GM12878 (cell line): ENCODE data around the gene GNAZ. TPM values are rescaled to one million over a fixed set of nuclear protein-coding genes. Genes with fewer than 3 reads are reported as not detected.

Source experiments
- ATAC-seq: fragments of 200-7000 bp; cut with Tn5 transposase; 3 replicates; pipeline ENCODE4 v1.9.1; 2020; ENCODE audit warnings: mild to moderate bottlenecking, moderate library complexity
- BruUV-seq: library from RNA; stranded (reverse); fragments of 400-500 nt; replicated peaks from 2 replicates; lab custom pipeline; 2021; lab: Mats Ljungman, UMichigan
- CTCF ChIA-PET: fragments of 300-600 bp; sonication (Branson Sonifier 250); formaldehyde crosslinking; extraction: SDS; loops from one replicate; lab custom pipeline; 2021; ENCODE audit warnings: inconsistent platforms; lab: Yijun Ruan, JAX
- POLR2A ChIA-PET: fragments of 350-600 bp; formaldehyde crosslinking; extraction: SDS; loops from one replicate; lab custom pipeline; 2021; ENCODE audit warnings: inconsistent platforms; lab: Charles Lee
- RAD21 ChIA-PET: fragments of 300-600 bp; sonication (Branson Sonifier 250); formaldehyde crosslinking; loops from one replicate; lab custom pipeline; 2023; ENCODE audit warnings: antibody characterized with exemption; ENCODE audit not compliant: unreplicated experiment; lab: Charles Lee
- SMC1A ChIA-PET: fragments of 300-600 bp; sonication (Branson Sonifier 250); formaldehyde crosslinking; loops from one replicate; lab custom pipeline; 2023; ENCODE audit not compliant: unreplicated experiment, uncharacterized antibody; lab: Charles Lee
- DNase-seq: peaks from one replicate; pipeline ENCODE4 v3.0.0-alpha.2; 2011; ENCODE audit warnings: low read depth, low spot score
- FAIRE-seq: peaks from 3 replicates; lab custom pipeline; 2011; peaks lifted over from hg19 to GRCh38; lab: Jason Lieb, UNC
- H2AFZ ChIP-seq: 2 replicates; pipeline ENCODE4 v1.6.0; 2011; ENCODE audit warnings: low read depth, low read length, control low read depth; ENCODE audit not compliant: control insufficient read depth
- H3K27ac ChIP-seq: 2 replicates; pipeline ENCODE4 v1.5.1; 2011; ENCODE audit warnings: control low read depth; ENCODE audit not compliant: control insufficient read depth, insufficient read depth
- H3K27me3 ChIP-seq, 2 experiments: replicated peaks in 1 of 2; 2 replicates each; pipeline versions ENCODE4 v1.6.0 to v1.6.1; 2011; ENCODE audit warnings: low read length in 1 of 2; ENCODE audit not compliant: control insufficient read depth in 2 of 2, insufficient read depth in 2 of 2
- H3K36me3 ChIP-seq, 2 experiments: 2 replicates each; pipeline ENCODE4 v1.5.1; 2011; ENCODE audit warnings: low read length in 1 of 2; ENCODE audit not compliant: control insufficient read depth in 2 of 2, insufficient read depth in 2 of 2
- H3K4me1 ChIP-seq: 2 replicates; pipeline ENCODE4 v1.6.1; 2011; ENCODE audit warnings: mild to moderate bottlenecking, low read length, moderate library complexity, mixed read lengths; ENCODE audit not compliant: control insufficient read depth, insufficient read depth
- H3K4me2 ChIP-seq: 2 replicates; pipeline ENCODE4 v1.6.0; 2011; ENCODE audit warnings: control low read depth; ENCODE audit not compliant: control insufficient read depth, insufficient read depth
- H3K4me3 ChIP-seq: fragments of 200-600 bp; sonication (generic); 2 replicates; pipeline ENCODE4 v1.5.1; 2016
- H3K79me2 ChIP-seq: 2 replicates; pipeline ENCODE4 v1.6.0; 2011; ENCODE audit warnings: low read length; ENCODE audit not compliant: control insufficient read depth, insufficient read depth
- H3K9ac ChIP-seq: 2 replicates; pipeline ENCODE4 v1.8.0; 2011; ENCODE audit warnings: low read length, control low read depth, mixed read lengths; ENCODE audit not compliant: control insufficient read depth, insufficient read depth
- H3K9me3 ChIP-seq: replicated peaks from 3 replicates; pipeline ENCODE4 v1.5.1; 2011; ENCODE audit warnings: mild to moderate bottlenecking, low read length; ENCODE audit not compliant: control insufficient read depth, insufficient read depth
- H4K20me1 ChIP-seq: 2 replicates; pipeline ENCODE4 v1.6.0; 2011; ENCODE audit not compliant: control insufficient read depth, insufficient read depth
- BHLHE40 ChIP-seq, 2 experiments: fragments of 450-650 bp in 1 of 2; IDR thresholded peaks; 2 replicates each; pipeline ENCODE4 v1.6.1; 2011 to 2017; ENCODE audit warnings: low read depth in 2 of 2, borderline replicate concordance in 1 of 2, improper control_type of control experiment in 1 of 2, low read length in 1 of 2, mild to moderate bottlenecking in 1 of 2
- CBX5 ChIP-seq: sonication (generic); IDR thresholded peaks from 2 replicates; pipeline ENCODE4 v1.6.1; 2016; ENCODE audit warnings: low read depth, moderate library complexity, mild to moderate bottlenecking, inconsistent platforms
- ZNF207 ChIP-seq: fragments of 450-650 bp; IDR thresholded peaks from 2 replicates; pipeline ENCODE4 v1.6.1; 2014; ENCODE audit warnings: antibody characterized with exemption, mild to moderate bottlenecking, borderline replicate concordance
- WGBS: methylation state at CpG from one replicate; pipeline ENCODE4 v1.1.6; 2016; ENCODE audit warnings: low lambda C conversion rate; ENCODE audit not compliant: insufficient replicate concordance, insufficient coverage; ENCODE audit errors: missing lambda C conversion rate; 5-methylcytosine and 5-hydroxymethylcytosine counted together
- in situ Hi-C: fragments of 300-500 bp; cut with MboI; formaldehyde crosslinking; loops from 9 replicates; pipeline ENCODE4 v1.14.3; 2018; ENCODE audit warnings: mixed read lengths
- intact Hi-C: fragments of 100-400 bp; cut with micrococcal nuclease; formaldehyde crosslinking; loops from one replicate; pipeline ENCODE4 v1.14.2; 2022; ENCODE audit not compliant: unreplicated experiment
- polyA plus RNA-seq, 11 experiments: library from polyadenylated mRNA; depleted of rRNA in 4 of 11; unstranded in 6 of 11; stranded (reverse) in 5 of 11; fragments of >200 nt; fragmentation: Nextera tagmentation in 4 of 11; fragmentation: Illumina TruSeq in 1 of 11; extraction: Ambion mirVana in 4 of 11; extraction: Trizol in 1 of 11; gene quantifications; 1 replicate in 1 of 11; 2 replicates in 10 of 11; pipeline versions ENCODE4 v1.2.1 to v1.2.3, GENCODE V29; 2011 to 2016; ENCODE audit warnings: inconsistent platforms in 2 of 11, missing spikeins in 2 of 11, low read depth in 1 of 11
- total RNA-seq, 4 experiments: library from RNA; depleted of rRNA in 3 of 4; stranded (reverse); fragments of >200 nt in 3 of 4; fragmentation: Illumina TruSeq in 1 of 4; extraction: Trizol in 1 of 4; gene quantifications; 2 replicates each; pipeline versions ENCODE4 v1.2.1 to v1.2.3, GENCODE V29; 2013 to 2021

GNAZ gene
- total and polyA plus RNA-seq, 10 of the 15 experiments (the other 5 are each of a cell fraction or from before 2014, with no cell fraction given): 0.09 to 1.0 (median 0.44) TPM; not detected in 1

- H3K27me3 ChIP-seq: peaks cover 0 to 9% of the 10 kb centered on the region in 2 experiments; a peak in 2 of 4 replicates
- no peaks in the 10 kb centered on the region for H4K20me1 ChIP-seq
- no peak for ATAC-seq
- H2AFZ ChIP-seq: no peak overlapping the region
- H3K9ac ChIP-seq: no peak overlapping the region
- CTCF ChIA-PET: interaction anchor here (1.1 to 1.8 kb wide), 5 partner anchors 14 to 213 kb away, joined by 4 to 10 read pairs (median 5); no protein-coding TSS in a partner anchor
- no peak overlapping the region for H3K27ac ChIP-seq
- SMC1A ChIA-PET: interaction anchor here (1.7 to 1.8 kb wide), 2 partner anchors 14 to 24 kb away, joined by 7 read pairs; no protein-coding TSS in a partner anchor
- no peaks in the 10 kb centered on the region for H3K36me3 ChIP-seq
- WGBS: 80% methylated on average over 8 of the region's 8 CpGs
- no TSS peak for BruUV-seq
- H3K79me2 ChIP-seq: no peaks in the 10 kb centered on the region
- in situ Hi-C loops: no loop called here
- FAIRE-seq: no peak
- H3K4me3 ChIP-seq: no peak overlapping the region
- H3K4me2 ChIP-seq: no peak overlapping the region
- TF ChIP-seq CBX5 (no peak), BHLHE40 (IDR thresholded peaks at IDR 0.05; ENCODE audit: borderline replicate concordance in 1 of 2, low read depth in 2 of 2, low read length in 1 of 2) (no peak), ZNF207 (no peak)
- no peaks in the 10 kb centered on the region for H3K9me3 ChIP-seq
- DNase-seq: no peak
- peaks cover 3% of the 10 kb centered on the region; the same call in 1 of the 2 replicates for H3K4me1 ChIP-seq
- RAD21 ChIA-PET: interaction anchor here (1.3 to 2.6 kb wide), 2 partner anchors 59 to 109 kb away, joined by 3 to 18 read pairs; no protein-coding TSS in a partner anchor
- POLR2A ChIA-PET: no interaction called here
- intact Hi-C loops: no loop called here
Measured at GRCh38 chr22:23068832-23069385, 1.4 kb upstream of the GNAZ start.
